HG03097 (cell line): ENCODE results near the gene MYL3.

ENCODE experiments used
- ATAC-seq: cut with Tn5 transposase; IDR thresholded peaks from one replicate; pipeline ENCODE4 v1.9.1; 2021; ENCODE audit not compliant: unreplicated experiment, low FRiP score

The MYL3 gene

GRCh38 chr3:46866720-46867549, 3.7 kb upstream of the MYL3 start:
- no peak for ATAC-seq

GRCh38 chr3:46866032-46866595, 2.9 kb upstream of the MYL3 start:
- no peak for ATAC-seq

GRCh38 chr3:46865546-46865945, 2.3 kb upstream of the MYL3 start:
- ATAC-seq, result no peak

- no peak for ATAC-seq
Observed at GRCh38 chr3:46865031-46865507, 1.8 kb upstream of the MYL3 start.

- ATAC-seq, result no peak
Observed at GRCh38 chr3:46864061-46864881, 1.0 kb upstream of the MYL3 start.

- no peak for ATAC-seq
Observed at GRCh38 chr3:46862369-46863025, 747 bp downstream of the MYL3 start.

- no peak for ATAC-seq
Observed at GRCh38 chr3:46861605-46862368, 1.5 kb downstream of the MYL3 start.

- ATAC-seq, result no peak
Observed at GRCh38 chr3:46860810-46861604, 2.2 kb downstream of the MYL3 start.

GRCh38 chr3:46860017-46860809, 3.0 kb downstream of the MYL3 start:
- no peak for ATAC-seq

GRCh38 chr3:46859001-46859710, 4.1 kb downstream of the MYL3 start:
- no peak for ATAC-seq

- no peak for ATAC-seq
Observed at GRCh38 chr3:46858456-46858855, 4.8 kb downstream of the MYL3 start.

- ATAC-seq, result no peak
Observed at GRCh38 chr3:46857485-46858341, 5.5 kb downstream of the MYL3 start.

GRCh38 chr3:46856576-46857471, 6.4 kb downstream of the MYL3 start:
- no peak for ATAC-seq

GRCh38 chr3:46854555-46854991, 8.7 kb downstream of the MYL3 start:
- ATAC-seq, result no peak

GRCh38 chr3:46853441-46854415, 9.5 kb downstream of the MYL3 start:
- ATAC-seq, result no peak
